NCI-H446 (cell line): ENCODE data around the gene FBXL20.
"Not testable (repeated sequence)": the region's sequence is repeated elsewhere in the genome, so short reads cannot be mapped to it uniquely, and the experiment has no call there.

ENCODE experiments used
- DNase-seq, 2 experiments: peaks; one replicate each; lab custom pipeline; 2025; lab: John Stamatoyannopoulos, UW

Gene FBXL20

DNA sequence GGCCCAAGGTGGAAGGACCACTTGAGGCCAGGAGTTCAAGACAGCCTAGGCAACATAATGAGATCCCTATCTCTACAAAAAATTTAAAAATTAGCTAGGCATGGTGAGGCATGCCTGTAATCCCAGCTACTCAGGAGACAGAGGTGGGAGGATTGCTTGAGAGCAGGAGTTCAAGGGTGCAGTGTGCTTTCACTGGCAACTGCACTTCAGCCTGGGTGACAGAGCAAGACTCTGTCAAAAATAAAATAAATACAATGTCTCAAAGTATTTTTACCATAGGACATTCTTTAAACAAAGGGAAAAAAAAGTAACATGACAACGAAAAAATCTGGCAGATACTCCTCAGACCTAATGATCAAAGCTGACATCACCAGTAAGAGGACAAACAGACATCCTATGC is 72.6 kb downstream of the FBXL20 start:
- DNase-seq, result no peak

DNA sequence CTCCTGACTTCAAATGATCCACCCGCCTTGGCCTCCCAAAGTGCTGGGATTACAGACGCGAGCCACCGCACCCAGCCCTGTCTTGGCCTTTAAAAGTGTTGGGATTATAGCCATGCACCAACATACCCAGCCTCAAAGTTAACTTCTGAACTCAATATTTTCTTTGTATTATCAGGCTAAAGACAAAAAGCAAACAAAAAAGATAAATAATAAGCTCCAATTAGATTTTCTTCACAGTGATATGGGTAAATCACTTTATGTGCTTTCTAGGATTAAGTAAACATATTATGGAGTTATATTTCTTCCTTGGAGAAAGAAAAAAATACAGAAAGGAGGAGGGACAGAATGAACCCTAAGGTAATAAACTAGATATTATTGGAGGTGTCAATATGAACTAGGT is 74.3 kb downstream of the FBXL20 start:
- DNase-seq, result no peak

GRCh38 chr17:39325528-39326240 is 75.7 kb downstream of the FBXL20 start:
- DNase-seq, result no peak

DNA sequence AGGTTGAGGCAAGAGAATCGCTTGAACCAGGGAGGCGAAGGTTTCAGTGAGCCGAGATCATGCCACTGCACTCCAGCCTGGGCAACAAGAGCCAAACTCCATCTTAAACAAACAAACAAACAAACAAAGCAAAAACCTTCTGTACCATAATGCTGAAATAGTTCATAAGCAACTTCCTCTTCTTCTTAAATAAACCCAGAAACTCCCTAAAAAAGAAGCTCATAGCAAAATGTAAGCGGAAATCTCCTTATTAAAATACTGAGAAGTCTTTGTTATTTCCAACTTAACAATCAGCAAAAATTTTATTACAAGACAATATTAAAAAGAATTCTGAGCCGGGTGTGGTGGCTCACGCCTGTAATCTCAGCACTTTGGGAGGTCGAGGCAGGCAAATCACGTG is 82.8 kb downstream of the FBXL20 start:
- DNase-seq, result no peak

GRCh38 chr17:39306509-39307212 is 94.8 kb downstream of the FBXL20 start:
- no peak for DNase-seq

- no peak for DNase-seq
Measured at GRCh38 chr17:39305978-39306377, 95.4 kb downstream of the FBXL20 start.

DNA sequence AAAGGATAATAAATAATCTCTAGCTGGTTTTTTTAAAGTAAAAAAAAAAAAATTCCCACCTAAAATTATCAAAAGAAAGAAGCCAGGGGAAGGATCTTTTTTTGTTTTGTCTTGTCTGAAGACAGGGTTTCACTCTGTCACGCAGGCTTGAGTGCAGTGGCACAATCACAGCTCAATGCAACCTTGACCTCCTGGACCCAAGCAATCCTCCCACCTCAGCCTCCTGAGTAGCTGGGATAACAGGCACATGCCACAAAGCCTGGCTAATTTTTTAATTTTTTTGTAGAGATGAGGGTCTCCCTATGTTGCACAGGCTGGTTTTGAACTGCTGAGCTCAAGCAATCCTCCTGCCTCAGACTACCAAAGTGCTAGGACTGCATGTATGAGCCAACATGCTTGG is 97.2 kb downstream of the FBXL20 start:
- DNase-seq, result no peak

GRCh38 chr17:39294060-39294459 is 107.4 kb downstream of the FBXL20 start:
- DNase-seq, result no peak

DNA sequence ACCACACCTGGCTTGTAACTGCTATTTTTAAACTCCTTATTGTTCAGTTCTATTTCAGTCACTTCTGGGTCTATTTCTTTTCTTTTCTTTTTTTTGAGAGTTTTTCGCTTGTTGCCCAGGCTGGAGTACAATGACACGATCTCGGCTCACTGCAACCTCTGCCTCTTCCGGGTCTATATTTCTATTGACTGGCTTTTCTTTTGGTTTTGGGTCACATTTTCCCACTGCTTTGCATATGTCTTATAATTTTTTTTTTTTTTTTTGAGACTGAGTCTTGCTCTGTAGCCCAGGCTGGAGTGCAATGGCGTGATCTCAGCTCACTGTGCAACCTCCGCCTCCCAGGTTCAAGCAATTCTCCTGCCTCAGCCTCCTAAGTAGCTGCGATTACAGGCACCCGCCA is 108.9 kb downstream of the FBXL20 start:
- not testable (repeated sequence) for DNase-seq

DNA sequence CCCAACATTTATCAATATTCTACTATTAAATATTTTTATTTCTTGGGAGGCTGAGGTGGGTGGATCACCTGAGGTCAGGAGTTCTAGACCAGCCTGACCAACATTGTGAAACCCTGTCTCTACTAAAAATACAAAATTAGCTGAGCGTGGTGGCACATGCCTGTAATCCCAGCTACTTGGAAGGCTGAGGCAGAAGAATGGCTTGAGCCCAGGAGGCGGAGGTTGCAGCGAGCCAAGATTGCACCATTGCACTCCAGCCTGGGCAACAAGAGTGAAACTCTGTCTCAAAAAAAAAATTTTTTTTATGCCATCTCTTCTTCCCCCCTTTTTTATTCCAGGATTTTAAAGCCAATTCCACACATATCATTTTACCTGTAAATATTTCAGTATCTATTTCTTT is 114.9 kb downstream of the FBXL20 start:
- DNase-seq, result not testable (repeated sequence)

DNA sequence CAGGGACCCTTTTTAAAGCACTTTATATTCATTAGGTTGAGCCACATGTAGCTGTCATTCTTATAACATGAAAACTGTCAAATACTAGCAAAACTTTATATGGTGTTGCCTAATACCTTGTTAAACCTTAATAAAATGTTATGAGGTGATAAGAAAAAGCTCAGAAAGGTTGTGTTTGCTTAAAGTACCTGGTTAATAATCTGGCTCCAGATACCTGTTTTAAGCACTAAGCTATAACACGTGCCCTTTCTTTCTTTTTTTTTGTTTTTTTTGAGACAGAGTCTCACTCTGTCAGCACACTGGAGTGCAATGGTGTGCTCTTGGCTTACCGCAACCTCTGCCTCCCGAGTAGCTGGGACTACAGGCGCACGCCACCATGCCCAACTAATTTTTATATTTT is 116.7 kb downstream of the FBXL20 start:
- no peak for DNase-seq

DNA sequence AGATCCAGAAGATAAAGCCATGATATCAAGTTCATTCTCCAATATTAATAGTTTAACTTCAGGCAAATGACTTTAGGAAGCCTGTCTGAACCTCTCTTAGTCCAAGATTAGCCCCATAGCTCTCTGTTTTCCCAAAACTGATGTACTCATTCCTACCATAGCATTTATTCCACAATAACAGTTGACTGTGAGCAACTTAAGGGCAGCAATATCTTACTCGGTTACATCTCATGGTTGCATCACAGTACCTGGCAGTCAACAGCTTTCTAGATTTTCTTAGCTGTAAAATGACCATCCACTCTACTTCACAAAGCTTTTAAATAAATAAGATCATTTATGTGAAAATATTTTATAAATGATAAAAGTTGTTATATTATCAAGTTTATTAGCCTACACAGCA is 117.5 kb downstream of the FBXL20 start:
- no peak for DNase-seq

- DNase-seq, result no peak
Measured at GRCh38 chr17:39283098-39283497, 118.3 kb downstream of the FBXL20 start.

GRCh38 chr17:39281806-39282205 is 119.6 kb downstream of the FBXL20 start:
- no peak for DNase-seq

- DNase-seq, result not testable (repeated sequence)
Measured at GRCh38 chr17:39278246-39278645, 123.2 kb downstream of the FBXL20 start.

DNA sequence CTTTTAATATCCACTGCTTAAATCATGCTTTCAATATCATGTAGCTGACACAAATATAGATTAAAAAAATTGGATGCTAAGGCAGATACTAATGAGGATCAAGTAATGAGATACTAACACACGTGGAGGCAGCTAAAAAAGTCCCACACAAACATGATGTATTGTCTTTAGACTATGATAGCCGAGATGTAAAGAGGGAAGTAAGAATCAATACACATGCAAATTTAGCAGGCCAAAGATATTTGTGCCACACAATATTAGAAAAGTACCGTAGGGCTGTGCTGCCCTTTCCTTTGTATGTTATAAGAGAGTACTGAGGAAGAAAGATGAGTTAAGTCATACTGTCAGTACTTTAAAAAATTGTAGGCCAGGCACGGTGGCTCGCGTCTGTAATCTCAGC is 124.3 kb downstream of the FBXL20 start:
- no peak for DNase-seq

DNA sequence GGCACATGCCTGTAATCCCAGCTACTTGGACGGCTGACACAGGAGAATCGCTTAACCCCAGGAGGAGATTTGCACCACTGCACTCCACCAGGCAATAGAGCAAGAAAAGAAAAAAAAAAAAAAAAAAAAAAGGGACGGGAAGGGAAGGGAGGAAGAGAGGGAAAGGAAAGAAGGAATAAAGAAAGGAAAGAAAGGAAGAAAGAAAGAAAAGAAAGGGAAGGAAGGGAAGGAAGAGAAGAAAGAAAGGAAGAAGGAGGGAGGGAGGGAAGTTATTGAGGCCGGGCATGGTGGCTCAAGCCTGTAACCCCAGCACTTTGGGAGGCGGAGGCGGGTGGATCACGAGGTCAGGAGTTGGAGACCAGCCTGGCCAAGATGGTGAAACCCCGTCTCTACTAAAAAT is 125.3 kb downstream of the FBXL20 start:
- DNase-seq, result no peak

GRCh38 chr17:39271546-39271945 is 129.9 kb downstream of the FBXL20 start:
- DNase-seq, result no peak

GRCh38 chr17:39270923-39271322 is 130.5 kb downstream of the FBXL20 start:
- DNase-seq, result peak in 1 of 2 experiments; percentile 26

GRCh38 chr17:39264119-39264518 is 137.3 kb downstream of the FBXL20 start:
- DNase-seq, result peak in 1 of 2 experiments; percentile 36

DNA sequence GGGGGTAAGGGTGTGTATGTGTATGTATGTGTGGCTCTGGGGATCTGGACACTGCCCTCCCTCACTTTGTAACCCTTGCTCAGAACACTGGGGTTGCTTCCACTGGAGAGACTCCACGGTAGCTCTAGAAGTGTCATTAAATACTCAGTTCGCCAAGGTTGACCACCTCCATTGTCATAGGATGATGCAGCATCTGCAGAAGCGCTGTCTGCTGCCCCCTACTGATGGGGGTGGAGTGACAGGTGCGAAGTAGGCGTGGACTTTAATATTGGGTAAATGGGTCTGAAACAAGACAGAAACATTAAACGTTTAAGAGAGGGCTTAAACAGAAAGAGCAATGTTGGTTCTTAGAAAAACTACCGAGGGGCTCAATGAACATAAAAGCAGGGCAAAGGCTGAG is 140.1 kb downstream of the FBXL20 start:
- DNase-seq, result no peak

- DNase-seq, result no peak
Measured at GRCh38 chr17:39252788-39253460, 148.5 kb downstream of the FBXL20 start.

- no peak for DNase-seq
Measured at GRCh38 chr17:39251997-39252396, 149.4 kb downstream of the FBXL20 start.
